DMS114 treated with DMSO at 0.1 percent for 48 hours (cell line): ENCODE results near the gene FXYD3.
"Not testable (repeated sequence)": the region's sequence is repeated elsewhere in the genome, so short reads cannot be mapped to it uniquely, and the experiment has no call there.

ENCODE experiments used
- DNase-seq: peaks from one replicate; lab custom pipeline; 2025; ENCODE audit not compliant: unreplicated experiment; lab: John Stamatoyannopoulos, UW

Gene FXYD3

GRCh38 chr19:35085947-35086346, 29.7 kb upstream of the FXYD3 start:
- DNase-seq, result no peak

DNA sequence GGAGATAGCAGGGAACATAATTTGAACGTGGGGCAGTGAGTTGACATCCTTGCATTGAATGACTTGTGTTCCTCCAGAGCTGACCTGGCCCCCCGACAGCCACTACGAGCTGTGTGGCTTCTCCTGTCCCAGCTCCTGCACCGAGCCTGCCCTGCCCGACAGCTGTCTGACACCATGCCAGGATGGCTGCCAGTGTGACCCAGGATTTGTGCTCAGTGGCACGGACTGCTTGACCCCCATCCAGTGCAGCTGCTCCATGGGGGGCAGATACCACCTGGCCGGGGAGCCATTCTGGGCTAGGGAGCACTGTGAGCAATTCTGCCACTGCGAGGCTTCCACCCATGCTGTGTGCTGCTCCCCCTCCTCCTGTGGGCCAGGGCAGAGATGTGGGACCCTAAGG, 29.2 kb upstream of the FXYD3 start:
- no peak for DNase-seq

DNA sequence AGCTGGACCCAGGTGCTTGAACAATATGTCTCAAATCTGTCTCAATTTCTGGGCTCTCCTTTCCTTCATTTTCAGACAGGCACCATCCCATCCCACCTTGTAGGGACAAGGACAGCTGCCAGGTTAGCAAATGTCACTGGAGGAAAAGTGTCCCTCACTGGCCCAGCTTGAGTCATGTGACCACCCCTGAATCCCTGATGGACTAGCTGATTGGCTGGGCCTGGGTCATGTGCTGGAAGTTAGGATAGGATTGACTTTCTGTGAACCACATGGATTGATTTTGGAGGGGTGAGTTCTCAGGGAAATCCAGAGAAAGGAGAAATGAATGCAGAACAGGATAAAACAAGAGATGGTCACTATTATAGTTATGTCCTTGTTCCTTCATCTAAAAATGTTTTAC, 28.2 kb upstream of the FXYD3 start:
- DNase-seq, result no peak

DNA sequence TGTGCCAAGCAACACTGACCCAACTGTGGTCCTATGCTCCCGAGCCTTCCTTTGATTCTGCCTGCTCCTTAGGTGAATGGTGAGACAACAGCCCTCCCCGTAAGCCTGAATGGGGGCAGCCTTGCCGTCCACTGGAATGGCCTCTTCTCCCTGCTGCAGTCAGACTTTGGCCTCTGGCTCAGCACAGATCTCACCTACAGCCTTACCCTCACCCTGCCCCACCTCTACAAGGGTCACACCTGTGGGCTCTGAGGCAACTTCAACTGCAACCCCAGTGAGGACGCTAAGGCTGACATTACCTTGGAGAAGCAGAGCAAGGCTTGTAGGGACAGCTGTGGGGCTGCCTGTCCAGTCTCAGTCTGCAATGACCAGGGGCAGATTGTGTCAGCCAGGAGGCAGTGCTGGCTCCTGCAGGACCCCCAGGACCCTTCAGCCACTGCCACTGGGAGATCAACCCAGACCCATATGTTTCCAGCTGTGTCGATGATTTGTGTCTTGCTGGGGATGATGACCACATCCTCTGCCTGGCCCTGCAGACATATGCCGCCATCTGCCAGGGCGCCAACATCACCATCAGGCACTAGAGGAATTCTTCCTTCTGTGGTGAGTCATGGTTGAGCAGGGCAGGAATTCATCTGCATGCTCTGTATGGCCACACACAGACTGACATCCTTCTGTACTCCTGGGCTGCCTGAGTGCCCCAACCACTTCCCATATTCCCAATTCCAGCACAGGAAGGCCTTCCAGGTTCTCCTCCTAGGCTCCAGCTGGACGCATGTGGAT, 27.3 kb upstream of the FXYD3 start:
- no peak for DNase-seq

- no peak for DNase-seq
These were observed 26.1 kb upstream of the FXYD3 start for GRCh38 chr19:35089554-35089953.

- DNase-seq, result no peak
These were observed 25.5 kb upstream of the FXYD3 start for GRCh38 chr19:35090160-35090505.

DNA sequence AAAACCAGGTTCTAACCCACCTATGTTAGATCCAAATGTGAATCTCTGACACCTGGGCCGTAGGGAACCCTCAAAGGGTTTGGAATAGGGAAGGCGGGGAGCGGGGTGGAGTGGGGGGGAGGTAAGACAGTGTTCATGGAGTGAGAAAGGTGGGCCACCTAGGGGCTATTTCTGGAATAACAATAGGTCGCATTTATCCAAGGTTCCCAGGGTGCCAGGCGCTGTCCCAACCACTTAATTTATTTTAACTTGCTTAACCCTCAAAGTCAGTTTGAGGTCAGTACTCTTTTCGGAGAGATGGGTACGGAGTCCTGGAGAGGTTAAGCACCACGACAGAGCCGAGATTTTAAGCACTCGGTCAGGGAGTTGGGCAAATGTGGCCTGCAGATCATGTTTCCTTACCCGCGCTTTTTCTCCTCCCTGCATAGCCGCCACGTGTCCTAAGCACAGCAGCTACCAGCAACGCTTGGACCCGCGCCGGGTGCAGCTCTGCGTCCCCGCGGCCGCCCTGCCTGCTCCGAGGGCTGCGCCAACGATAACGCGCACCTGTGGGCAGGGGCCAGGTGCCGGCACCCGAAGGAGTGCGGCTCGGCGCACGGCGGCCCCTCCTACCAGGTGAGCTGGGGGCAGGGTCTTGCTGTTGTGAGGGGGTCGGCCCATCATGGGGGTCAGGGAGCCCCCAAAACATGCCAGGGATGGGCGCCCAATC, 25.0 kb upstream of the FXYD3 start:
- peak; percentile 45 for DNase-seq

GRCh38 chr19:35093430-35093829, 22.2 kb upstream of the FXYD3 start:
- DNase-seq, result no peak

DNA sequence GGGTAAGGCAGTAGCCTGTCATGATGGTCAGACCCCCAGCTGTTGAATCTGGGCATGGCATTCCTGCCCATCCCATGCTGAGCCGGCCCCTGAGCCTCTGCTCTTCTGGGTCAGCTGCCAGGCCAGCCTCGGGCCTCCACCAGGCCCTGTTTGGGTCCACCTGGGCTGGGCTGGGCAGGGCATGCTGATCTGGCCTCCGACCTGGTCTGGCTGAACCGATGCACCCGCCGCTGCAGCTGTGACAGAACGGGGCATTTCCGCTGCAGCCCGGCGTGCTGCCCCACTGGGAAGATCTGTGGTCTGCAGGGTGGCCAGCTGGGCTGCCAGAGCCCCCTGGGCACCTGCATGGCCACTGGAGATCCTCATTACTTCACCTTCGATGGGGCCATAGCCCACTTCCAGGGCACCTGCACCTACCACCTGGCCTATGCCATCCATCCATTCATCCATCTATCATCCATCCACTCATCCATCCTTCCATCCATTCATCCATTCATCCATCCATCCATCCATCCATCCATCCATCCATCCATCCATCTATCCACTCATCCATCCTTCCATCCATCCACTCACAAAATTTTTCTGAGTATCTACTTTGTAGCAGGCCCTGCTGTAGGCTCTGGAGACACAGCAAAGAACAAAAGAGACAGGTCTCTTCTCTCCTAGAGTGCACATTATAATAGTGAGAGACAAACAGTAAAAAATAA, 21.5 kb upstream of the FXYD3 start:
- no peak for DNase-seq

- DNase-seq, result no peak
These were observed 21.0 kb upstream of the FXYD3 start for GRCh38 chr19:35094656-35095055.

DNA sequence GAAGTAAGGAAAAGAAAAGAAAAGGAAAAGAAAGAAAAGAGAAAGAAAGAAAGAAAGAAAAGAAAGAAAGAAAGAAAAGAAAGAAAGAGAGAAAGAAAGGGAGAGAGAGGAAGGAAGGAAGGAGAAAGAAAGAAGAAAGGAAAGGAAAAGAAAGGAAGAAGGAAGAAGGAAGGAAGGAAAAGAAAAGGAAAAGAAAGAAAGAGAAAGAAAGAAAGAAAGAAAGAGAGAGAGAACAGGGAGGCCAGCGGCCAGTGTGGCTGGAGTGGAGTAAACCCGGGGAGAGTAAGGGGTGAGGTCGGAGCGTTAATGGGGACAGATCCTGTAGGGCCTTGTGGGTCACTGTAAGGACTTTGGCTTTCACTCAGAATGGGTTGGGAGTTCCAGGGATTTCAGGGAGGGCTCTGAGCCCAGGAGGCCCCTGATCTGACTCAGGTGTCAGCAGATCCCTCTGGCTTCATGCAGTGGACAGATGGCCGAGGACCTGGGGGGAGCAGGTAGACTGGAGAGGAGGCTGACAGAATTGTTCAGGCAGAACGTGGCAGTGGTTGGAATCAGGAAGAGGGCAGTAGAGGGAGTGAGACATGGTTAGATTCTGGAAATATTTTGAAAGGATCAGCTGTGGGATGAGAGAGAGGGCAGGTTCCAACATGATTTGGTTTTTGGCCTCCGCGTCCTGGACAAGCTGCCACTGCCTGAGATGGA, 19.8 kb upstream of the FXYD3 start:
- no peak for DNase-seq

DNA sequence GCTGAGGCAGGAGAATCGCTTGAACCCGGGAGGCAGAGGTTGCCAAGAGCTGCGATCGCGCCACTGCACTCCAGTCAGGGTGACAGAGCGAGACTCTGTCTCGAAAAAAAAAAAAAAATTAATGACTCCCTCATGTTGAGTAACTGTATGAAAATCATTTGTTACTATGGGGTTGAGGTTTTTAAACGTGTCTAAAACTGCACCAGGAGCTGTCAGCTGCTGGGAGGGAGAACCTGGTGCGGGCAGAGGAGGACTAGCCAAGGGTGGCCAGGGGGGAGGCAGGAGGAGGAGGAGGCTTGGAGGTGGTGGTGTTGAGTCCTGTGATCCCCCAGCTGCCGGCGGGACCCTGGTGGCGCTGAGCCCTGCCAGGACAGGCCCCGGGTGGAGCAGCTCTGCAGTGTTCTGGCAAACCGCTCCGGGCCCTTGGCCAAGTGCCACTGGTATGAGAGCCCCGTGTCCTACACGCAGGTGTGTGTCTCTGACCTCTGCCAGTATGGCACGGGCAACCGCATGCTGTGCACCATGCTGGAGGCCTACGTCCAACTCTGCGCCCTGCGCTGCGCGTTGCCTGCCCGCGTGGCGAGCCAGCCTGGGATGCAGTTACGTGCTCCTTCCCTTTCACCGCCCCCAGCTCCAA, 17.1 kb upstream of the FXYD3 start:
- DNase-seq, result no peak

DNA sequence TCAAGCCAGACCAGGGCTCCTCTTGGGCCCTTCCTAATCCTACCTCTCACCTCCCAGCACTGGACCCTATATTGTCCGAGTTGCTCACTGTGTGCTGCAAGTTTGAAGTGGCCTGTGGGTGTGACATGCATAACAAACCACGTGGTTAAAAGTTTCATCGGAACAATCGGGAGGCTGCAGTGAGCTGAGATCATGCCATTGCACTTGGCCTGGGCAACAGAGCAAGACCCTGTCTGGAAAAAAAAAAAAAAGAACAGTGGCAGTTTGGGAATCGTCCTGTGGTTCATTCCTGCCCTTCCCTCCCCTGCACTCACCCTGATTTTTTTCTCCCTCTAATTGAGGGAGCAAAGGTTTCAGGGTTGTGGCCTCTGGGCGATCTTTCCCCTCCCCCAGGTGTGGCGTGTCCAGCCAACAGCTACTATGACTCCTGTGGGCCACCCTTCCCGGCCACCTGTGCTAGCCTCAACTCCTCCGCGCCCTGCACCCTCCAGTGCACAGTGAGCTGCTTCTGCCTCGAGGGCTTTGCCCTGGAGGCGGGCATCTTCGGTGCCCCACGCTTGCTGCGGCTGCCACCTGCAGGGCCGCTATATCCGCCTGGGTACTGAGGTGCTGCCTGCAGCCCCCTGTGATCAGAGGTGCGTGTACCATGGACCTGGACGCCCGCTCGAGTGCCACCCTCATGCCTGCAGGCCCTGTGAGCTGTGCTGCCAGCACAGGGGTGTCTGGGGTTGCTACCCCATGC, 16.3 kb upstream of the FXYD3 start:
- DNase-seq, result no peak

- no peak for DNase-seq
These were observed 15.7 kb upstream of the FXYD3 start for GRCh38 chr19:35099897-35100275.

DNA sequence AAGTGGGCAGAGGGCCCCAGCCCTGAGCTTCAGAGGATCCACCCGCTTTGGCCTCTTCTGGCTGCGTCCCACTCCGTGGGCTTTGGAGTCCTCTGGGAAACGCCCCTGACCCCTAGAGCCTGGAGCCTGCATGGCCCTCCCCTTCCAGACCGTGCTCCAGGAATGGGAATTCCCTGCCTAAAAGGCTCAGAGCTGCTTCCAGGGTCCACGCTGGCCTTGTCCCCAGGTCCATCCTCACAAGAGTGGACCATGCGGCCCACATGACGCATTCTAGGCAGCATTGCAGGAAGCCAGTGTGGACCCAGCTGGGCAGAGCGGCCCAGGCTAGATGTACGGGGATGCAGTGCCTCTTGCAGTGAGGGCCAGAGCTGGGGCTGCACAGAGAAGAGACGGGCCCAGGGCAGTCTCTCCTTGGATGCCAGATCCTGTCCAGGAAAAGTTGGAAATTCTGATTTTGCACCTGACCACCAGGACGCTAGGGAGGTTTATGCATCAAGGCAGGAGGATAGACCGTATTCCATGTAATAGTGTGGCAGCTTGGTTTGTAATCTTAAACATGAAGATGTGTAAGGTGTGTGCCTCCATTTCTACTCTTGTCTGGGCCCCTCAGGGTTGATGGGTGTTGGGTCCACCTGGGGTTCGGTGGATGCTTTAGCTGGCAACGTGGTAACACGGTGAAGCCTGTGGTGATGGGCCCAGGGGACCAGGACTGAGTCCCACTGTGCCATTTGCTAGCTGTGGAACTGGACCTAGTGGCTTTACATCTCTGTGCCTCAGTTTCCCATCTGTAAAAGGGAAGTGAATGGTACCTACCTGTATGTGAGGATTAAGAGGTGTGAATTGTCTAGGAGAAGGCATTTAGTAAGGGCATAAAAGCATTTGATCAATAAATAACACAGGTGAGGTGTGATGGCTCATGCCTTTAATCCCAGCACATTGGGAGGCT, 14.8 kb upstream of the FXYD3 start:
- DNase-seq, result no peak

DNA sequence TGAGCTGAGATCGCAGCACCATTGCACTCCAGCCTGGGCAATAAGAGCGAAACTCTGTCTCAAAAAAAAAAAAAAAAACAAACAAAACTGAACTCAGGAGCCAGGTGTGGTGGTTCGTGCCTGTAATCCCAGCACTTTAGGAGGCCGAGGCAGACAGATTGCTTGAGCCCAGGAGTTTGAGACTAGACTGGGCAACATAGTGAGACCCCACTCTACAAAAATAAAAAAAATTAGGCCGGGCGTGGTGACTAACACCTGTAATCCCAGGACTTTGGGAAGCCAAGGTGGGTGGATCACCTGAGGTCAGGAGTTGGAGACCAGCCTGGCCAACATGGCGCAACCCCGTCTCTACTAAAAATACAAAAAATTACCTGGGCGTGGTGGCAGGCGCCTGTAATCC, 13.7 kb upstream of the FXYD3 start:
- DNase-seq, result not testable (repeated sequence)

DNA sequence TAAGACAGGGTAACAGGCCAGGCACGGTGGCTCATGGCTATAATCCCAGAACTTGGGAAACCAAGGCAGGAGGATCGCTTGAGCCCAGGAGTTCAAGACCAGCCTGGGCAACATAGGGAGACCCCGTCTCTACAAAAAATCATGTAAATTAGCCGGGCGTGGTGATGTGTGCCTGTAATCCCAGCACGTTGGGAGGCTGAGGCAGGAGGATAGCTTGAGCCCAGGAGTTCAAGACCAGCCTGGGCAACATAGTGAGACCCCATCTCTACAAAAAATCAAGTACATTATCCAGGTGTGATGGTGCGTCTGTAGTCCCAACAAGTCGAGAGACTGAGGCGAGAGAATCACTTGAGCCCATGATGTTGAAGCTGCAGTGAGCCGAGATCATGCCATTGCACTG, 12.0 kb upstream of the FXYD3 start:
- not testable (repeated sequence) for DNase-seq

- DNase-seq, result no peak
These were observed 11.3 kb upstream of the FXYD3 start for GRCh38 chr19:35104361-35104760.

DNA sequence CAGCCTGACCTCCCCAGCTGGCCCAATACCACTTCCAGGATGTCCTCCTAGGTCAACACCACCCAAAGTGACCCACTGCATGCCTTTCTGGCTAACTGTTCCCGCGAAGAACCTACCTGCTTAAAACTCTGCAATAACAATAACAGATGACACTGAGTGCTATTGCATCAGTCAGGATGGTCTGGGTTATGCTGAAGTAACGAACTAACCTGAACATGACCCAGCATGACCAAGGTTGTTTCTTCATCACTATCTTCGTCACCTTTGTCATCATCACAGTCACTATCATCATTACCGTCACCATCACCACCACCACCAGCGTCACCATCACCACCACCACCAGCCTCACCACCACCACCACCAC, 10.6 kb upstream of the FXYD3 start:
- DNase-seq, result no peak
